B cell (primary cell): ENCODE data around the gene EIF4G1. TPM values are rescaled to one million over a fixed set of nuclear protein-coding genes. Genes with fewer than 3 reads are reported as not detected.

Source experiments
- ATAC-seq: fragments of 200-7000 bp; cut with Tn5 transposase; one replicate; pipeline ENCODE4 v1.10.0; 2021; ENCODE audit warnings: low read depth, mild to moderate bottlenecking, moderate number of reproducible peaks, moderate library complexity
- CTCF ChIA-PET: fragments of 350-600 bp; sonication (Branson Sonifier 250); formaldehyde crosslinking; loops from one replicate; lab custom pipeline; 2021; ENCODE audit warnings: antibody characterized with exemption, inconsistent platforms; lab: Charles Lee
- POLR2A ChIA-PET: fragments of 350-600 bp; sonication (Branson Sonifier 250); formaldehyde crosslinking; loops from one replicate; lab custom pipeline; 2021; ENCODE audit warnings: antibody characterized with exemption; lab: Charles Lee
- DNase-seq: peaks from one replicate; pipeline ENCODE4 v3.0.0; 2013
- H2AFZ ChIP-seq: 2 replicates; pipeline ENCODE4 v1.6.1; 2012; ENCODE audit warnings: mild to moderate bottlenecking, low read depth, low read length; ENCODE audit not compliant: insufficient read depth, poor library complexity, severe bottlenecking
- H3K27ac ChIP-seq, 2 donors: 1 replicate in 1 of 2; 2 replicates in 1 of 2; pipeline ENCODE4 v1.5.1; 2012 to 2013; ENCODE audit warnings: low read length in 2 of 2, mild to moderate bottlenecking in 2 of 2, moderate library complexity in 1 of 2
- H3K27me3 ChIP-seq, 4 experiments: fragments of 200-600 bp in 1 of 4; sonication (generic) in 1 of 4; replicated peaks in 1 of 4; 1 replicate in 2 of 4; 2 replicates in 2 of 4; pipeline versions ENCODE4 v1.6.1 to v1.7.0; 2013 to 2016; ENCODE audit warnings: low read length in 3 of 4, mild to moderate bottlenecking in 2 of 4, mixed read lengths in 1 of 4, moderate library complexity in 1 of 4; ENCODE audit not compliant: insufficient read depth in 4 of 4, control insufficient read depth in 3 of 4; ENCODE audit errors: control extremely low read depth in 1 of 4
- H3K36me3 ChIP-seq, 2 experiments: replicated peaks in 1 of 2; 1 replicate in 1 of 2; 2 replicates in 1 of 2; pipeline versions ENCODE4 v1.6.1 to v1.7.1; 2013; ENCODE audit warnings: low read length in 1 of 2; ENCODE audit not compliant: insufficient read depth in 2 of 2, control insufficient read depth in 1 of 2; ENCODE audit errors: control extremely low read depth in 1 of 2, extremely low read depth in 1 of 2
- H3K4me1 ChIP-seq, 2 donors: fragments of 200-600 bp in 1 of 2; sonication (generic) in 1 of 2; 1 replicate in 1 of 2; 2 replicates in 1 of 2; pipeline versions ENCODE4 v1.5.1 to v1.6.1; 2013 to 2017; ENCODE audit warnings: low read length in 2 of 2; ENCODE audit not compliant: control insufficient read depth in 2 of 2, insufficient read depth in 2 of 2
- H3K4me2 ChIP-seq: replicated peaks from 2 replicates; pipeline ENCODE3; 2012; ENCODE audit warnings: mild to moderate bottlenecking, low read depth, low read length; ENCODE audit not compliant: poor library complexity, severe bottlenecking
- H3K4me3 ChIP-seq, 5 experiments: fragments of 200-600 bp in 1 of 5; sonication (generic) in 1 of 5; 1 replicate in 3 of 5; 2 replicates in 2 of 5; pipeline versions ENCODE4 v1.5.1 to v1.7.0; 2011 to 2016; ENCODE audit warnings: low read length in 4 of 5, mild to moderate bottlenecking in 4 of 5, low read depth in 2 of 5, control low read depth in 1 of 5, moderate library complexity in 1 of 5; ENCODE audit not compliant: insufficient read depth in 1 of 5; ENCODE audit errors: control extremely low read depth in 1 of 5, extremely low read depth in 1 of 5
- H3K79me2 ChIP-seq: fragments of 200-600 bp; sonication (generic); one replicate; pipeline ENCODE4 v1.6.0; 2016; ENCODE audit warnings: low read length; ENCODE audit not compliant: control insufficient read depth, insufficient read depth
- H3K9ac ChIP-seq: fragments of 200-600 bp; sonication (generic); 2 replicates; pipeline ENCODE4 v1.6.1; 2017; ENCODE audit warnings: mild to moderate bottlenecking, low read length, moderate library complexity
- H3K9me3 ChIP-seq, 3 donors: one replicate each; pipeline versions ENCODE4 v1.6.1 to v1.7.1; 2013; ENCODE audit warnings: low read length in 2 of 3; ENCODE audit not compliant: control insufficient read depth in 2 of 3, insufficient read depth in 1 of 3; ENCODE audit errors: control extremely low read depth in 1 of 3
- H4K20me1 ChIP-seq: 2 replicates; pipeline ENCODE4 v1.6.0; 2012; ENCODE audit warnings: mild to moderate bottlenecking, low read length; ENCODE audit not compliant: insufficient read depth, control insufficient read depth, poor library complexity, severe bottlenecking
- H3K27ac Mint-ChIP-seq: one replicate; pipeline ENCODE4 v1.8.0; 2021; ENCODE audit warnings: mixed read lengths
- H3K27me3 Mint-ChIP-seq: one replicate; pipeline ENCODE4 v1.8.0; 2021; ENCODE audit warnings: mixed read lengths
- H3K4me1 Mint-ChIP-seq: one replicate; pipeline ENCODE4 v1.8.0; 2021; ENCODE audit warnings: mixed read lengths
- H3K4me3 Mint-ChIP-seq: one replicate; pipeline ENCODE4 v1.8.0; 2021; ENCODE audit warnings: mixed read lengths
- H3K9me3 Mint-ChIP-seq: one replicate; pipeline ENCODE4 v1.8.0; 2022; ENCODE audit warnings: mixed read lengths; ENCODE audit not compliant: insufficient read depth
- EZH2 ChIP-seq: IDR thresholded peaks from 2 replicates; pipeline ENCODE4 v1.6.1; 2012; ENCODE audit warnings: borderline replicate concordance, low read depth, mild to moderate bottlenecking, moderate library complexity, low read length; ENCODE audit not compliant: insufficient read depth, poor library complexity, severe bottlenecking
- WGBS: methylation state at CpG from one replicate; pipeline ENCODE4 v1.1.5; 2013; ENCODE audit warnings: missing lambda C conversion rate; ENCODE audit not compliant: insufficient coverage; 5-methylcytosine and 5-hydroxymethylcytosine counted together
- intact Hi-C: fragments of 100-400 bp; cut with micrococcal nuclease; formaldehyde crosslinking; loops from one replicate; pipeline ENCODE4 v1.10.0; 2022
- polyA plus RNA-seq: library from polyadenylated mRNA; depleted of rRNA; stranded (reverse); fragments of >200 nt; gene quantifications from 2 replicates; pipeline ENCODE4 v1.2.3, GENCODE V29; 2012
- total RNA-seq, 2 donors: library from RNA; stranded (reverse); fragments of 120-200 nt in 1 of 2; gene quantifications; 1 replicate in 1 of 2; 2 replicates in 1 of 2; pipeline versions ENCODE4 v1.2.3 to v1.2.4, GENCODE V29; 2013 to 2022
- TF ChIP-seq, protein P1 (sequence below): fragments of 200-600 bp; IDR thresholded peaks from one replicate; pipeline ENCODE4 v1.8.0; 2022; ENCODE audit warnings: antibody characterized with exemption, mild to moderate bottlenecking

Gene EIF4G1
- total and polyA plus RNA-seq, 2 donors (not counting 1 experiment from before 2014, with no cell fraction given), result 65.8 to 160 TPM

DNA sequence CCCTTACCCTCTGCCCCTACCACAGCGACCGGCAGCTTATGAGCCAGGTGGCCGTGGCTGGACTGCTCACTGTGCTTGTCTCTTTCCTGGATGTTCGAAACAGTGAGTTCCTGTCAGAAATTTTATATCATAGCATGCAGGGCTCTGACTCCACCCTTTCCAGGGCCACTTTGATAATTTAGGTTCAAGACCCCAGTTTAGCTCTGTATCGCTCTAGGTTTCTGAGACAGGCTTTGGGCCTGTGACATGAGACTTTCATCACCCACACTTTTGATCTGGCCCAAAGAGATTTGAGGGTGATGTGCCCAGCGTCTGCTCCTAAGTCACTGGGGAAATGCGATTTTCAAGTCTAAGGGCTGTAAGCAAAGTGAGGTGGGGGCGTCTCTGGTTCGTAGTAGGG is 6.5 kb upstream of the EIF4G1 start:
- Mint-ChIP-seq H3K4me1 (no peaks in the 10 kb centered on the region), H3K9me3 (no peaks in the 10 kb centered on the region), H3K27ac (no peak overlapping the region), H3K4me3 (no peak overlapping the region), H3K27me3 (no peaks in the 10 kb centered on the region)
- H3K27me3 ChIP-seq, result no peaks in the 10 kb centered on the region
- H3K4me1 ChIP-seq, result no peaks in the 10 kb centered on the region
- H3K9me3 ChIP-seq, result no peaks in the 10 kb centered on the region
- CTCF ChIA-PET, result no interaction called here
- no peak for ATAC-seq
- intact Hi-C loops, result no loop called here
- peaks cover 12% of the 10 kb centered on the region for H4K20me1 ChIP-seq
- no peak for TF ChIP-seq EZH2
- TF ChIP-seq, protein P1, sequence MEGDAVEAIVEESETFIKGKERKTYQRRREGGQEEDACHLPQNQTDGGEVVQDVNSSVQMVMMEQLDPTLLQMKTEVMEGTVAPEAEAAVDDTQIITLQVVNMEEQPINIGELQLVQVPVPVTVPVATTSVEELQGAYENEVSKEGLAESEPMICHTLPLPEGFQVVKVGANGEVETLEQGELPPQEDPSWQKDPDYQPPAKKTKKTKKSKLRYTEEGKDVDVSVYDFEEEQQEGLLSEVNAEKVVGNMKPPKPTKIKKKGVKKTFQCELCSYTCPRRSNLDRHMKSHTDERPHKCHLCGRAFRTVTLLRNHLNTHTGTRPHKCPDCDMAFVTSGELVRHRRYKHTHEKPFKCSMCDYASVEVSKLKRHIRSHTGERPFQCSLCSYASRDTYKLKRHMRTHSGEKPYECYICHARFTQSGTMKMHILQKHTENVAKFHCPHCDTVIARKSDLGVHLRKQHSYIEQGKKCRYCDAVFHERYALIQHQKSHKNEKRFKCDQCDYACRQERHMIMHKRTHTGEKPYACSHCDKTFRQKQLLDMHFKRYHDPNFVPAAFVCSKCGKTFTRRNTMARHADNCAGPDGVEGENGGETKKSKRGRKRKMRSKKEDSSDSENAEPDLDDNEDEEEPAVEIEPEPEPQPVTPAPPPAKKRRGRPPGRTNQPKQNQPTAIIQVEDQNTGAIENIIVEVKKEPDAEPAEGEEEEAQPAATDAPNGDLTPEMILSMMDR, result no peak
- WGBS, result 96% methylated on average over 8 of the region's 9 CpGs
- DNase-seq, result no peak
- H3K27ac ChIP-seq, result no peak overlapping the region
- no peak overlapping the region for H3K9ac ChIP-seq
- peaks cover 3 to 57% of the 10 kb centered on the region in 2 experiments for H3K36me3 ChIP-seq
- no peak overlapping the region for H3K4me3 ChIP-seq
- POLR2A ChIA-PET, result no interaction called here
- H3K4me2 ChIP-seq, result no peak overlapping the region
- H2AFZ ChIP-seq, result no peak overlapping the region
- H3K79me2 ChIP-seq, result no peaks in the 10 kb centered on the region

DNA sequence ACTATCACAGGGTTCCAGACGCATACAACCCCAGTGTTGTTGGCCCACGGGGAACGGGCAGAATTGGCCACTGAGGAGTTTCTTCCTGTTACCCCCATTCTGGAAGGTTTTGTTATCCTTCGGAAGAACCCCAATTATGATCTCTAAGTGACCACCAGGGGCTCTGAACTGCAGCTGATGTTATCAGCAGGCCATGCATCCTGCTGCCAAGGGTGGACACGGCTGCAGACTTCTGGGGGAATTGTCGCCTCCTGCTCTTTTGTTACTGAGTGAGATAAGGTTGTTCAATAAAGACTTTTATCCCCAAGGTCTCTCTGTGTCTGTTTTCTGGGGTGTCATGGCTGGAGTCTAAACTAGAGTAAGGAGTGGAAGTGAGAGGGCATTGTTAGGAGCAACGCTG is 5.7 kb upstream of the EIF4G1 start:
- peaks cover 0 to under 1% of the 10 kb centered on the region in 2 donors for H3K4me1 ChIP-seq
- Mint-ChIP-seq H3K4me3 (no peak overlapping the region), H3K9me3 (no peaks in the 10 kb centered on the region), H3K4me1 (no peaks in the 10 kb centered on the region), H3K27ac (no peak overlapping the region), H3K27me3 (no peaks in the 10 kb centered on the region)
- no peak overlapping the region for H3K4me3 ChIP-seq
- H3K4me2 ChIP-seq, result no peak overlapping the region
- peaks cover 1 to 48% of the 10 kb centered on the region in 2 experiments for H3K36me3 ChIP-seq
- no peak overlapping the region for H3K9ac ChIP-seq
- ChIA-PET CTCF (no interaction called here), POLR2A (no interaction called here)
- no peaks in the 10 kb centered on the region for H3K27me3 ChIP-seq
- no peak overlapping the region for H3K27ac ChIP-seq
- 98% methylated on average over 4 of the region's 7 CpGs for WGBS
- intact Hi-C loops, result no loop called here
- ATAC-seq, result no peak
- no peak overlapping the region for H2AFZ ChIP-seq
- H3K9me3 ChIP-seq, result no peaks in the 10 kb centered on the region
- DNase-seq, result no peak
- no peaks in the 10 kb centered on the region for H3K79me2 ChIP-seq
- H4K20me1 ChIP-seq, result peaks cover 8% of the 10 kb centered on the region
- no peak for TF ChIP-seq EZH2
- TF ChIP-seq, protein P1, result no peak
